OCI-LY7 (cell line): ENCODE measurements around the gene WDR82. TPM values are rescaled to one million over a fixed set of nuclear protein-coding genes. Genes with fewer than 3 reads are reported as not detected.
A peak's percentile ranks its signal among the peaks of the same experiment; 100 is the strongest.

ENCODE experiments used
- BruUV-seq: library from RNA; stranded (reverse); fragments of 400-500 nt; replicated peaks from 2 replicates; lab custom pipeline; 2021; lab: Mats Ljungman, UMichigan
- CTCF ChIA-PET: fragments of 300-600 bp; sonication (Branson Sonifier 250); formaldehyde crosslinking; loops from one replicate; lab custom pipeline; 2022; ENCODE audit warnings: antibody characterized with exemption; ENCODE audit not compliant: unreplicated experiment; lab: Charles Lee
- POLR2A ChIA-PET: fragments of 300-600 bp; sonication (Branson Sonifier 250); formaldehyde crosslinking; loops from one replicate; lab custom pipeline; 2022; ENCODE audit warnings: antibody characterized with exemption; lab: Charles Lee
- DNase-seq: peaks from one replicate; pipeline ENCODE4 v3.0.0-alpha.2; 2015; ENCODE audit warnings: low spot score
- H2AFZ ChIP-seq: fragments of 200-600 bp; sonication (generic), shearing (Covaris generic); 2 replicates; pipeline ENCODE4 v1.6.1; 2014; ENCODE audit warnings: mild to moderate bottlenecking, antibody characterized with exemption, low read length, moderate library complexity
- H3K27ac ChIP-seq: fragments of 200-600 bp; sonication (generic); 2 replicates; pipeline ENCODE4 v1.5.1; 2014; ENCODE audit warnings: mixed run types, low read depth, mild to moderate bottlenecking, moderate library complexity, low read length, inconsistent platforms; ENCODE audit not compliant: poor library complexity, severe bottlenecking
- H3K36me3 ChIP-seq: fragments of 200-600 bp; sonication (generic); 2 replicates; pipeline ENCODE4 v1.6.1; 2014; ENCODE audit warnings: mild to moderate bottlenecking, antibody characterized with exemption, low read length, moderate library complexity, mixed read lengths; ENCODE audit not compliant: insufficient read depth
- H3K4me1 ChIP-seq: fragments of 200-600 bp; sonication (generic); 2 replicates; pipeline ENCODE4 v1.5.1; 2014; ENCODE audit warnings: mild to moderate bottlenecking, low read length; ENCODE audit not compliant: insufficient read depth, poor library complexity, severe bottlenecking
- H3K4me2 ChIP-seq: fragments of 200-600 bp; sonication (generic); 2 replicates; pipeline ENCODE4 v1.6.1; 2014; ENCODE audit warnings: mild to moderate bottlenecking, low read length
- H3K4me3 ChIP-seq: fragments of 200-600 bp; sonication (generic); 2 replicates; pipeline ENCODE4 v1.5.1; 2014; ENCODE audit warnings: mild to moderate bottlenecking, low read depth, low read length; ENCODE audit not compliant: poor library complexity, severe bottlenecking
- H3K79me2 ChIP-seq: fragments of 200-600 bp; sonication (generic); 2 replicates; pipeline ENCODE4 v1.6.1; 2016; ENCODE audit warnings: low read depth, mild to moderate bottlenecking, low read length, moderate library complexity, mixed read lengths; ENCODE audit not compliant: insufficient read depth
- H3K9me2 ChIP-seq: fragments of 200-600 bp; sonication (generic); 2 replicates; pipeline ENCODE4 v1.6.1; 2016; ENCODE audit warnings: mild to moderate bottlenecking, low read length, mixed read lengths; ENCODE audit not compliant: insufficient read depth
- H3K9me3 ChIP-seq: fragments of 200-600 bp; sonication (generic); 2 replicates; pipeline ENCODE4 v1.6.1; 2014; ENCODE audit warnings: mild to moderate bottlenecking, mixed run types, low read length, mixed read lengths
- H4K20me1 ChIP-seq: fragments of 200-600 bp; sonication (generic); 2 replicates; pipeline ENCODE4 v1.6.1; 2014; ENCODE audit warnings: mild to moderate bottlenecking, antibody characterized with exemption, low read length, moderate library complexity, mixed read lengths; ENCODE audit not compliant: insufficient read depth
- CTCF ChIP-seq: fragments of 200-600 bp; sonication (generic); conservative IDR thresholded peaks from 2 replicates; pipeline ENCODE4 v1.5.1; 2014; ENCODE audit warnings: mild to moderate bottlenecking, antibody characterized with exemption, low read length, moderate library complexity, mixed read lengths
- EZH2phosphoT487 ChIP-seq: fragments of 200-600 bp; sonication (generic); IDR thresholded peaks from 2 replicates; pipeline ENCODE4 v1.6.1; 2018; ENCODE audit warnings: low read depth, borderline replicate concordance, mild to moderate bottlenecking, mixed run types, antibody characterized with exemption, low read length, moderate library complexity, mixed read lengths
- intact Hi-C: fragments of 100-400 bp; cut with micrococcal nuclease; formaldehyde crosslinking; loops from one replicate; pipeline ENCODE4 v1.10.0; 2022; ENCODE audit not compliant: unreplicated experiment
- total RNA-seq, 2 experiments: library from RNA; depleted of rRNA in 1 of 2; stranded (reverse); fragments of >200 nt in 1 of 2; shearing (Covaris generic) in 1 of 2; gene quantifications; 2 replicates each; pipeline ENCODE4 v1.2.3, GENCODE V29; 2014 to 2022

WDR82 gene
- total RNA-seq, 2 experiments from 2014 or later: 38.5 to 67.9 TPM

GRCh38 chr3:52221141-52221562 is 57.3 kb downstream of the WDR82 start:
- no peak for DNase-seq
- no peak overlapping the region for H3K27ac ChIP-seq
- ChIA-PET CTCF (interaction anchor here (0.6 to 1.5 kb wide), 6 partner anchors 19 to 121 kb away, joined by 3 to 8 read pairs (median 3); partner anchors contain the start of gene WDR82), POLR2A (interaction anchor here (0.6 to 1.9 kb wide), 3 partner anchors 56 to 118 kb away, joined by 3 to 6 read pairs (median 3); no protein-coding TSS in a partner anchor)
- no peaks in the 10 kb centered on the region for H3K9me2 ChIP-seq
- no TSS peak for BruUV-seq
- intact Hi-C loops: no loop called here
- no peaks in the 10 kb centered on the region; the same call in 1 of the 2 replicates for H4K20me1 ChIP-seq
- H3K36me3 ChIP-seq: peaks cover 61% of the 10 kb centered on the region; the same call in 1 of the 2 replicates
- H3K79me2 ChIP-seq: peaks cover 22% of the 10 kb centered on the region; the same call in 1 of the 2 replicates
- H3K4me2 ChIP-seq: no peak overlapping the region
- TF ChIP-seq CTCF: no peak
- no peak for TF ChIP-seq EZH2phosphoT487
- H3K4me3 ChIP-seq: no peak overlapping the region
- no peak overlapping the region for H2AFZ ChIP-seq
- H3K9me3 ChIP-seq: no peaks in the 10 kb centered on the region
- H3K4me1 ChIP-seq: peaks cover 32% of the 10 kb centered on the region

- no peak for TF ChIP-seq EZH2phosphoT487
- peak; percentile 93 for TF ChIP-seq CTCF
- H3K4me2 ChIP-seq: peak overlapping the region; percentile 43; the same call in 1 of the 2 replicates
- POLR2A ChIA-PET: interaction anchor here (0.6 to 2.2 kb wide), 4 partner anchors 11 to 119 kb away, joined by 3 to 8 read pairs (median 4); no protein-coding TSS in a partner anchor
Observed at GRCh38 chr3:52220380-52221026, 57.9 kb downstream of the WDR82 start.

More at GRCh38 chr3:52220380-52221026, 57.9 kb downstream of the WDR82 start:
- Histone ChIP-seq H2AFZ (no peak overlapping the region), H3K4me3 (no peak overlapping the region), H3K36me3 (peaks cover 67% of the 10 kb centered on the region), H3K9me2 (no peaks in the 10 kb centered on the region), H3K4me1 (peaks cover 26% of the 10 kb centered on the region), H3K9me3 (no peaks in the 10 kb centered on the region), H4K20me1 (no peaks in the 10 kb centered on the region; the same call in 1 of the 2 replicates), H3K79me2 (peaks cover 22% of the 10 kb centered on the region; the same call in 1 of the 2 replicates), H3K27ac (peak overlapping the region; percentile 39)
- intact Hi-C loops: loop anchor here (1.0 kb wide), 1 partner anchor 219 kb away; no protein-coding TSS in a partner anchor
- CTCF ChIA-PET: interaction anchor here (0.6 to 1.5 kb wide), 8 partner anchors 11 to 122 kb away, joined by 3 to 8 read pairs (median 3); partner anchors contain the start of gene WDR82
- no TSS peak for BruUV-seq
- DNase-seq: peak; percentile 85
